Upper lobe of left lung (tissue), 4 donors: ENCODE data around the gene PRDM12.

Source experiments
- POLR2A ChIP-seq, 4 donors: fragments of 450-650 bp; IDR thresholded peaks; one replicate each; pipeline ENCODE4 v1.5.1; 2016 to 2017; ENCODE audit warnings: antibody characterized with exemption in 4 of 4, mild to moderate bottlenecking in 2 of 4
- POLR2AphosphoS5 ChIP-seq, 2 donors: sonication (generic); formaldehyde crosslinking; IDR thresholded peaks; one replicate each; pipeline ENCODE4 v1.5.1; 2017; ENCODE audit warnings: antibody characterized with exemption in 2 of 2
- TF ChIP-seq, protein P1 (sequence below), 6 experiments: fragments of 450-650 bp in 4 of 6; fragments of 200-600 bp in 2 of 6; sonication (generic) in 2 of 6; IDR thresholded peaks; one replicate each; pipeline ENCODE4 v1.5.1; 2016 to 2019; ENCODE audit warnings: antibody characterized with exemption in 6 of 6

GRCh38 chr9:130631331-130632080 is 32.9 kb upstream of the PRDM12 start:
- TF ChIP-seq, protein P1, sequence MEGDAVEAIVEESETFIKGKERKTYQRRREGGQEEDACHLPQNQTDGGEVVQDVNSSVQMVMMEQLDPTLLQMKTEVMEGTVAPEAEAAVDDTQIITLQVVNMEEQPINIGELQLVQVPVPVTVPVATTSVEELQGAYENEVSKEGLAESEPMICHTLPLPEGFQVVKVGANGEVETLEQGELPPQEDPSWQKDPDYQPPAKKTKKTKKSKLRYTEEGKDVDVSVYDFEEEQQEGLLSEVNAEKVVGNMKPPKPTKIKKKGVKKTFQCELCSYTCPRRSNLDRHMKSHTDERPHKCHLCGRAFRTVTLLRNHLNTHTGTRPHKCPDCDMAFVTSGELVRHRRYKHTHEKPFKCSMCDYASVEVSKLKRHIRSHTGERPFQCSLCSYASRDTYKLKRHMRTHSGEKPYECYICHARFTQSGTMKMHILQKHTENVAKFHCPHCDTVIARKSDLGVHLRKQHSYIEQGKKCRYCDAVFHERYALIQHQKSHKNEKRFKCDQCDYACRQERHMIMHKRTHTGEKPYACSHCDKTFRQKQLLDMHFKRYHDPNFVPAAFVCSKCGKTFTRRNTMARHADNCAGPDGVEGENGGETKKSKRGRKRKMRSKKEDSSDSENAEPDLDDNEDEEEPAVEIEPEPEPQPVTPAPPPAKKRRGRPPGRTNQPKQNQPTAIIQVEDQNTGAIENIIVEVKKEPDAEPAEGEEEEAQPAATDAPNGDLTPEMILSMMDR (IDR thresholded peaks at IDR 0.05): no peak
- TF ChIP-seq POLR2AphosphoS5 (IDR thresholded peaks at IDR 0.05) (no peak), POLR2A (IDR thresholded peaks at IDR 0.05) (no peak)
